COR-L47 (cell line): ENCODE measurements around the gene DOK1.

ENCODE experiments used
- DNase-seq: peaks from one replicate; lab custom pipeline; 2025; lab: John Stamatoyannopoulos, UW

The DOK1 gene

GRCh38 chr2:74553892-74554819, at the start of gene DOK1, which contains the start of gene LOXL3:
Gene DOK1 (plus strand): TSS chr2:74554720. CDS start chr2:74554755, 35 bp downstream.
Gene LOXL3 (minus strand): TSS chr2:74553942. CDS start chr2:74552634, 1,308 bp downstream.
- peak; percentile 63 for DNase-seq

- no peak for DNase-seq
Measured at GRCh38 chr2:74505448-74506246, 48.9 kb upstream of the DOK1 start.

GRCh38 chr2:74507145-74507925, 47.2 kb upstream of the DOK1 start, which contains the start of gene PCGF1:
Gene PCGF1 (minus strand): TSS chr2:74507695. CDS start chr2:74507668, 27 bp downstream.
- peak; percentile 99 for DNase-seq

- DNase-seq, result peak; percentile 33
Measured at GRCh38 chr2:74507926-74508520, 46.5 kb upstream of the DOK1 start.

GRCh38 chr2:74510272-74510671, 44.2 kb upstream of the DOK1 start:
- DNase-seq, result no peak

- DNase-seq, result no peak
Measured at GRCh38 chr2:74511104-74511989, 43.2 kb upstream of the DOK1 start.

GRCh38 chr2:74512744-74513604, 41.5 kb upstream of the DOK1 start:
- DNase-seq, result no peak

- DNase-seq, result no peak
Measured at GRCh38 chr2:74513605-74514367, 40.7 kb upstream of the DOK1 start.

- DNase-seq, result no peak
Measured at GRCh38 chr2:74514368-74515270, 39.9 kb upstream of the DOK1 start, which contains the start of gene TLX2. Gene TLX2 (plus strand): TSS chr2:74514450. CDS start chr2:74514807, 357 bp downstream.

- no peak for DNase-seq
Measured at GRCh38 chr2:74515271-74515980, 39.1 kb upstream of the DOK1 start.

- no peak for DNase-seq
Measured at GRCh38 chr2:74515981-74516633, 38.4 kb upstream of the DOK1 start.

- no peak for DNase-seq
Measured at GRCh38 chr2:74516650-74517049, 37.9 kb upstream of the DOK1 start.

- DNase-seq, result no peak
Measured at GRCh38 chr2:74522516-74522915, 32.0 kb upstream of the DOK1 start.

GRCh38 chr2:74524005-74524404, 30.5 kb upstream of the DOK1 start:
- DNase-seq, result no peak

GRCh38 chr2:74524955-74525716, 29.4 kb upstream of the DOK1 start:
- DNase-seq, result no peak
